HG03097 (cell line): ENCODE results near the gene MEGF11.

Source experiments
- ATAC-seq: cut with Tn5 transposase; IDR thresholded peaks from one replicate; pipeline ENCODE4 v1.9.1; 2021; ENCODE audit not compliant: unreplicated experiment, low FRiP score

Gene MEGF11

GRCh38 chr15:66153549-66154415 is 99.8 kb downstream of the MEGF11 start:
- ATAC-seq = peak; percentile 65

DNA sequence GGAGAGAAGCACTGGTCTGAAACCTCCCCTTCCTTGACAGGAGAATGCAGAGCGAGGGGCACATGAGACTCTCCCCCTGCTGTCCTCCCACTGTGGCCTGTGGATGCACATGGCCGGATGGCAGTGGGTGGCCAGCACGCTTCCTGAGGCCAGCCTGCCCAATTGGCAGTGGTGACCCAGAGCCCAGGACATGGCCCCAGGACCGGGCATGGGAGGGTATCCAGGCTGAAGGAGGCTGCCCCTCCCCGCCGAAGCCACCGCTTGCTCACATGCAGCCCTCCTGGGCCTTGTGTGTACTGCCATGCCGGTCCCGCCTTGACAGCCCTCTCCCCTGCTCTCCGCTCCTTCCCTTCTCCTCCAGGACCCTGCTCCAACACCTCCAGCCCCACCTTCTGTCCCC is 100.9 kb downstream of the MEGF11 start:
- ATAC-seq = no peak

DNA sequence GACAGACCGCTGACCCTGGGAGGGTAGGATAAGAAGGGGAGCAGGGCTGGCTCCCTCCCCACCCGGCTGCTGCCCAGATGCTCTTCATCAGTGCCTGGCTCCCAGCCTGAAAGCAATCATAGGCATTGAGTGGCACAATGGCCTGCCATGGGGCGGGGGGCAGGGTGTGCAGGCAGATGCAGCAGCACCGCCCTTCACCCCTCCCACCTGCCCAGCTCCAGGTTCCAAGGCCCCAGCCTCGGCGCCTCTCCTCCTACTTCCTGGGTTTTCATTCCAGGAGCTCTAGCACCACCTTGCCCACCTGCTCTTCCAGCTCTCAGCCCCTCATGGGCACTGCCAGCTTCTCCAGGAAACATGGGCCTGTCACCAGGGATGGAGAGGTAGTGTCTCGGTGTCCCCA is 101.7 kb downstream of the MEGF11 start:
- no peak for ATAC-seq

DNA sequence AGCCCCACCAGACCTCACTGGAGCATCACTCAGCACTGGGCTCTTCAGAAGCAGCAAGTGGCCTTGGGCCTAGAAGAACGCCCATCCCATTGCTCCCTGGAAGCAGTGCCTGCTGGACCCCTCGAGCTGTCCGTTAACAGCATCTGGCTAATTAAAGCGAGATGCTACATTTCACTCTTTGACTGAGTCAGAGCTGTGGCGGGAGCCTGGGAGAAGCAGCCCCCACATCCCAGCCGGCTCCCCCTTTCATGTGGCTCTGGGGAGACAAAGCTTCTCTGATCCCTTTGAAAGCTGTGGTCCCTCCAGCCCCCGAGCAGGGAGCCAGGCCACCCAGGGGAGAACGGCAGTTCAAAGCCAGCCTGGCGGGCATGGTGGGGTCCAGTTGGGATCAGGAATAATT is 103.7 kb downstream of the MEGF11 start:
- ATAC-seq = no peak

GRCh38 chr15:66148187-66148586 is 105.4 kb downstream of the MEGF11 start:
- no peak for ATAC-seq

- ATAC-seq = no peak
These were observed 106.1 kb downstream of the MEGF11 start for GRCh38 chr15:66147440-66147839.

GRCh38 chr15:66145726-66146182 is 107.8 kb downstream of the MEGF11 start:
- no peak for ATAC-seq

DNA sequence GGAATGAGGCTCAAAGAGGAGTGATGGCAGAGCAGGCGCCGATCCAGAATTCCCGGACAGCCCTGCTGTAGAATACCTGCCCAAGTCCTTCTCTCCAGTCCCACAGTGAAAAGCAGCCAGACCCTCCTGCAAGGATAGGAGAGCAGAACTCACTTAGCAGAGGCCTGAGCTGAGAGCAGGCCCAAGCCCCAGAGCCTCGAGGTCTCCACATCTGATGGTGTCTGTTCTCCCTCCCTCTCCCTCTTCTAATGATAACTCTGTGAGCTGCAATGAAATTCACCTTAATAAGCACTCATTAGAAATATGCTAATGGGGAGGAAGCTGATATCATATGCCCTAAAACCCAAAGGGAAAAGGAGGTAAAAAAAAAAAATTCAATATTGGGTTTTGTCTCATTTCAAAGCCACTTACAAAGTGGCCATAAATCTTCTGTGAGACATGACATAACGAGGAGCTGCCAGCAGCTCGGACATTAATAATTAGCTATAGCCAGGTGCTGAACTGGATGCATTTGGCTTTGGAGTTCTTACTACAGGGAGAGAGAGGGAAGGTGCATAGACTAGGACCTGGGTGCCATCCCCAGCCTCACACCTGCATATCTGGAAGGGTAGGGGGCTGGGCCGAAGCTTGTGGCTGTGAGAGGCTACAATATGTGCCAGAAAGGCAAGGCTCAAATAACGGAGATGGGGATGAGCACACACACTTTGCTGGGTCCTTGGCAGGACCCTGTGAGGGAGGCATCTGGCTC is 108.4 kb downstream of the MEGF11 start:
- no peak for ATAC-seq

GRCh38 chr15:66142285-66142684 is 111.3 kb downstream of the MEGF11 start:
- ATAC-seq = no peak

GRCh38 chr15:66139591-66140207 is 113.9 kb downstream of the MEGF11 start:
- ATAC-seq = no peak

GRCh38 chr15:66138892-66139590 is 114.5 kb downstream of the MEGF11 start:
- no peak for ATAC-seq

GRCh38 chr15:66138096-66138783 is 115.3 kb downstream of the MEGF11 start:
- ATAC-seq = no peak

GRCh38 chr15:66136948-66137347 is 116.6 kb downstream of the MEGF11 start:
- no peak for ATAC-seq

DNA sequence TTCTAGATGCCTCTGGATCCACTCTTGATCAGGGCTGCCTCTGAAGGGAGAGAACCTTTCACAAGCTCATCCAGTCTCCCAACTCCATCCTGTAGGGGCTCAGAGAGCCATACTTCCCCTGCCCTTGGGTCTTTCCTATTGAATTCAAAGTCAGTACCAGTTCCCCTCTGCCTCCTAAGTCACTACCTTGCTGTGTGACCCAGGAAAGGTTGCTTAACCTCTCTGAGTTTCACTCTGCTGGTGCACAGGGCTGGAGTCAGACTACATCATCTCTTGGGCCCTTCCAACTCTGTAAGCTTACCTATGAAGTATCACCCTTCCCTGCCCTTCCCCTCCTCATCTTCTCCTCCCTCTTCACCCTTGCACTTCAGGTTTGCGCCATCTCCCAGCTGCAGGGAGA is 117.9 kb downstream of the MEGF11 start:
- ATAC-seq = no peak

DNA sequence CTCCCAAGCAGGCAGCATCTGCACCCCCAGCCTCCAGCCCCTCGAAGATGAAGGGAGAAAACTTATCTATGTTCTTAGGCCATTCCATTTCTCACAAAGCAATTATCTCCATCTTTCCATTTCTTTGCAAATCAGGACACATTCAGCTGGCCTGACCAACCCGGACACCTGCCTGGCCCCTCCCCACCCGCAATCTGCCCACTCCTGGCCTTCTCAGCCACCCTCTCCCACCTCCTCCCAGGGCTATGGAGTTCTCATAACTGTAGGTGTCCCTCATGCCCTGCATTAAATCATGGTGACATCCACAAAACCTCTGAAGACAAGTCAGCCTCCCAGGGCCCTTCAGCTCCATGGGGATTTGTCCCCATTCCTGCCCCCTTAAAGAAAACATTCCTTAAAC is 119.3 kb downstream of the MEGF11 start:
- no peak for ATAC-seq

DNA sequence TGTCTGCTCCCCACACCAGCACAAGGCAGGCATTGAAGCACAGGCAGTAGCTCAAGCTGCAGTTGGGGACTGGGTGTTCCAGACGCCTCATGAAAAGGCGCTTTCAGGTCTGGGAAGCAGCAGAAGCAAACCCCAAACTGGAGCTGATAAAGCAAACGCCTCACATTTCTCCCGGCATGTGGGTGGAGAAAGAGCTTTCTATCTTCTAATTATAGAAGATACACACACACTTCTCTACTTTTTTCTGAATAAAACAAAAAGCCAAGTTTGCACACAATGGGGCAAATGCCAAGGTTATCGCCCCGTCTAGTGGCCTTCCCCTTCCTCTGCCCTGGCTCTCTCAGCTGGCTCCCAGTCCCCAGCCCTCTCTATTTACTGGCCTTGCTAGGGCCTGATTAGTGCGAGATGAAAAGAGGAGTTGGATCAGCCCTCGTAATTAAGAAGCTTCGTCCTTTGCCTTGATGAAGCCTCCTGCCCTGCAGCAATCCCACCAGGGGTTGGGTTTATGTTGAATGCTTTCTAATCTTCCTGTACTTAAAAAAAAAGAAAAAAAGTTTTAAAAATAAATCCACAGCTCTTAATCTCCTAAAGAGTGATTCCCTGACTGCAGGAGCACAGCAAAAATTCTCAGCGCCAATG is 120.2 kb downstream of the MEGF11 start:
- no peak for ATAC-seq

DNA sequence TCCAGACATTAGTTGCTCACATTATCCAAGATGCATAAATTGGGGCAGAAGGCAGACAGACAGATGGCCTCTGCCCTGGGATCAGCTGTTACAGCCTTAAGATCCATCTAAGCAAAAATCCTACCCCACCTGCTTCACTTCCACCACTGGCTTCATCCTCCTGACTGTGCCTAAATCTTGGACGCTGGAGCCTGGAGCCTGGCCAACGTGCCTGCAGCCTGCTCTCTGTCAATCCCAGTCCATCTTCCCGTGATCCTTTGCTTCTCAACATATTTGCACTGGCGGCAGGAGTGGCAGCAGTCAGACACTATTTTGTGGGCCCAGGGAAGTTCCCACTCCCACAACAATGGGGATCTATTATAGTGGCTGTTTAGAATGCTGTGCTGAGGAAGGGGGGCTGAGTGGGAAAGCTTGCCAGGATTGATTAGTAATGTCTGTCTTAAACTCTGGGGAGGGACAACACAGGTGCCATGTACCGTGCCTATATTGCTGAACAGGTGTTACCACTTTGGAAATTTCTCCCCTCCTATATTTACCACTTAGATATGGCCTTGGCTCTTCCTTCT is 121.2 kb downstream of the MEGF11 start:
- no peak for ATAC-seq

DNA sequence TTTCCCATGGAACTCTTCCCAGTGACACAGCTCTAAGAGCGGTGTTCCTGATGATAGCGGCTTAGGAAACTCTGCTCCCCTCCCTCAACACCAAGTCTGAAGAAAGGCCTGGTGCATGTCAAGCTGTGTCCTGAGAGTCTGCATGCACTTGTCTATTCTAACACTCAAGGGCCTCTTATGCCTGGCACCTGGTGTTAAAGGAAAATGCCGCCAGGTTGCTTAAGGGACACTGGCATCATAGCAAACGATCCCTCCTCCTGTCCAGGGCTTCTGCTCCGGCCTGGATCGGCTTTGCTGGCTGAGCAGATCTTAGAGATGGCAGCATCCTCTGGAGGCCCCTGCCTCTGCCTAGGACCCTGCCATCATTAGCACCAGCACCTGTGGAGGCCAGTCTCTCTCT is 121.7 kb downstream of the MEGF11 start:
- ATAC-seq = no peak

- no peak for ATAC-seq
These were observed 122.3 kb downstream of the MEGF11 start for GRCh38 chr15:66131200-66131599.
